Measurements from ENCODE around the gene LTB4R.

The LTB4R gene

DNA sequence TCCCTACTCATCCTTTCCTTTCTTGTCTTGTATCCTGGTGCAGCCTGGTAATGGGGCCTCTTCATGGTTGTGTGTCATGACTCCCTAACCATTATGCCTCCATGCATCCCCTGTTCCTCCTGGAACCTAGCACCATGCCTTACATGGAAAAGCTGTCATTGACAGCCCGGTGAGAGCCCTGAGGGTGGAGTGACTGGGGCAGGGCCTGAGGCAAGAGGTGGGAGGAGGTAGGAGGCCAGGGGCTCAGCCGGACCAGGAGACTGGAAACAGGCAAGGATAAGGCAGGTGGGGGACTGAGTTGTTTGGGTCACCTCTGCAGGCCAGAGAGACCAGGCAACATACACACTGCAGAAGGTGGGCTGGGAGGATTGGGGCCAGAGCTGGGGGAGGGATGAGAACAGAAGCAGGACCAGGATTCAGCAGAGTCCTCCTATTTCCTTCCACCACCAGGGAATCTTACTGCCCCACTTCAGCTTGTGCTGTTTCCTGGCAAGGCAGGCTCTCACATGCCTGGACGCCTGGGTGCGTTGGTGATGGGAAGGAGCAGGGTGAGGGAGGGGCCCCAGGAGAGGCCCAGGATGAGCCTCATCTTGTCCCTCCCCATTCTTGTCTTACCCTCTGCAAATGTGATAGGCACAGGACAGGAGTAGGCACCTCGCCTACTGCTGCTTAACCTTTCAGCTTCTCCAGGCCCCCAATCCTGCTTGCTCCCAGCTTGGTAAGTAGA is 1.6 kb upstream of the LTB4R start, which contains the start of gene LTB4R2:
Gene LTB4R2 (plus strand): TSS at position 603 of the 727 bp plus-strand sequence. CDS start 525 bp downstream, outside the sequence.
- TF ChIP-seq, protein P1, sequence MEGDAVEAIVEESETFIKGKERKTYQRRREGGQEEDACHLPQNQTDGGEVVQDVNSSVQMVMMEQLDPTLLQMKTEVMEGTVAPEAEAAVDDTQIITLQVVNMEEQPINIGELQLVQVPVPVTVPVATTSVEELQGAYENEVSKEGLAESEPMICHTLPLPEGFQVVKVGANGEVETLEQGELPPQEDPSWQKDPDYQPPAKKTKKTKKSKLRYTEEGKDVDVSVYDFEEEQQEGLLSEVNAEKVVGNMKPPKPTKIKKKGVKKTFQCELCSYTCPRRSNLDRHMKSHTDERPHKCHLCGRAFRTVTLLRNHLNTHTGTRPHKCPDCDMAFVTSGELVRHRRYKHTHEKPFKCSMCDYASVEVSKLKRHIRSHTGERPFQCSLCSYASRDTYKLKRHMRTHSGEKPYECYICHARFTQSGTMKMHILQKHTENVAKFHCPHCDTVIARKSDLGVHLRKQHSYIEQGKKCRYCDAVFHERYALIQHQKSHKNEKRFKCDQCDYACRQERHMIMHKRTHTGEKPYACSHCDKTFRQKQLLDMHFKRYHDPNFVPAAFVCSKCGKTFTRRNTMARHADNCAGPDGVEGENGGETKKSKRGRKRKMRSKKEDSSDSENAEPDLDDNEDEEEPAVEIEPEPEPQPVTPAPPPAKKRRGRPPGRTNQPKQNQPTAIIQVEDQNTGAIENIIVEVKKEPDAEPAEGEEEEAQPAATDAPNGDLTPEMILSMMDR (conservative IDR thresholded peaks at IDR 0.05; ENCODE audit: low read depth, low read length) = no peak
- no peak within 1 kb of the TSS for H3K4me3 ChIP-seq (ENCODE audit: low read length)
- no peak for DNase-seq (ENCODE audit: low read depth)

GRCh38 chr14:24310265-24310645 is 1.0 kb upstream of the LTB4R start:
- DNase-seq (ENCODE audit: low read depth) = no peak
- TF ChIP-seq, protein P1 (conservative IDR thresholded peaks at IDR 0.05; ENCODE audit: low read depth, low read length) = no peak
- no peak overlapping the region for H3K4me3 ChIP-seq (ENCODE audit: low read length)

GRCh38 chr14:24311837-24312615 is 724 bp downstream of the LTB4R start:
- no peak overlapping the region for H3K4me3 ChIP-seq (ENCODE audit: low read length)
- TF ChIP-seq, protein P1 (conservative IDR thresholded peaks at IDR 0.05; ENCODE audit: low read depth, low read length) = no peak
- DNase-seq (ENCODE audit: low read depth) = no peak

DNA sequence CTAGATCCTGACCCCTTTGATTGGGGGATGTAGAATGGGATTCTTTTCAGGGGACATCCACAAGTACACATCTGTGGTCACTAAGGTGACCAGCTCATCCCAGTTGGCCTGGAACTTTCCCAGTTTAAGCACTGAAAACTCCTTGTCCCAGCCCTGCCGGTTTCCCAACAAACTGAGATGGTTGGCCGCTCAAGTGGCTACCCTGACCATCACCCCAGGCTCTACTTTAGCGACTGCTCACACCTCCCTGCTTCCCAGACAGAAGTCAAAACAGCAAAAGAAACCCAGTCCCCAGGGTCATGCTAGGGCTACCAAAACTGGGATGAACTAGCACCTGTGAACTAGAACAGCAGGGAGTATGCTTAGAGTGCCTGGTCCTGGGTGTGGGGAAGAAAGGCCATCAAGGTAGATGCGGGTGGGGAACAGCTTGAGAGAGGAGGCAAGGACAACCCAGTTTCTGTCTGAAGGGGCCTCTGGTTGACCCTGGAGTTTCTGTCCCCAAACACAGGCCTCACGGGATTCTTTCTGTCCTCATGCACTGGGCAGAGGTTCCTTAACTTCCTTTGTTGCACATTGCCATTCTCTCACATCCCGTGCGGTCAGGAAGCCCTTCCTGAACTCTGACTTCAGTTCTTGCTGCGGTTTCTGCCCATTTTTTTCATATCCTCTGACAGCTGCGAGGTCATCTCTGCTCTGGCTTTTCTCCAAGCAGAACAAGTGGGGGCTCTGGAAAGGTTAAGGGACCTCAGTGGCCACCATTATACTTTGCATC is 1.6 kb downstream of the LTB4R start:
- no peak overlapping the region for H3K4me3 ChIP-seq (ENCODE audit: low read length)
- no peak for DNase-seq (ENCODE audit: low read depth)
- TF ChIP-seq, protein P1 (conservative IDR thresholded peaks at IDR 0.05; ENCODE audit: low read depth, low read length) = no peak

DNA sequence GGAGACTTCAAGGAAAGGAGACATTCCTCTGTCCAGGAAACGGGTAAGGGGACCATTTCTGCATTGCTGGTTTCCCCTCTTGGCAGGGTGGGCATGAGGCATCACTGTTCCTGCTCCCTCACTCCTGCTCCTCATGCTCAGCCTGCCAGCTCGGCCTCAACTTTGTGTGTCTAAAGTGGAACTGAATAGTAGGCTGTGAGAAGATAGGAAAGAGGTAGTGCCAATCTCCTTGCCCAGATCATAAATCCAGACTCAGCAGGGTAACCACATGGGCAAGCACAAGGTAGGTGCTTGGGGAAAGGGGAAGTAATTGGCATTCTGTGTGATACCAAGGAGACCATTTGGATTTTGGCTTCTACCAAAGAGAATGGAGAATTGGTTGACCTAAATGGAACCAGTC is 2.6 kb downstream of the LTB4R start:
- TF ChIP-seq, protein P1 (conservative IDR thresholded peaks at IDR 0.05; ENCODE audit: low read depth, low read length) = no peak
- H3K4me3 ChIP-seq (ENCODE audit: low read length) = no peak overlapping the region
- DNase-seq (ENCODE audit: low read depth) = no peak

GRCh38 chr14:24314377-24315193 is 3.3 kb downstream of the LTB4R start:
- TF ChIP-seq, protein P1 (conservative IDR thresholded peaks at IDR 0.05; ENCODE audit: low read depth, low read length) = no peak
- DNase-seq (ENCODE audit: low read depth) = no peak
- H3K4me3 ChIP-seq (ENCODE audit: low read length) = no peak overlapping the region

All from retinal pigment epithelial cell (primary cell).